Esophagus muscularis mucosa (tissue), 3 donors: Measurements from ENCODE around the gene TMEM132C.

ENCODE experiments used
- CTCF ChIP-seq, 3 experiments: fragments of 200-600 bp in 2 of 3; fragments of 450-650 bp in 1 of 3; sonication (generic) in 2 of 3; IDR thresholded peaks; one replicate each; pipeline ENCODE4 v1.5.1; 2017 to 2019; ENCODE audit warnings: antibody characterized with exemption in 3 of 3, mild to moderate bottlenecking in 2 of 3, moderate library complexity in 1 of 3
- POLR2AphosphoS5 ChIP-seq, 2 donors: sonication (generic); formaldehyde crosslinking; IDR thresholded peaks; one replicate each; pipeline ENCODE4 v1.6.1; 2017; ENCODE audit warnings: antibody characterized with exemption in 2 of 2

- TF ChIP-seq POLR2AphosphoS5 (IDR thresholded peaks at IDR 0.05) (no peak), CTCF (IDR thresholded peaks at IDR 0.05) (no peak)
Observed at GRCh38 chr12:128288896-128289295, 21.9 kb downstream of the TMEM132C start.
